Effector memory CD8-positive, alpha-beta T cell (primary cell): Measurements from ENCODE around the gene HEATR5A.
A peak's percentile ranks its signal among the peaks of the same experiment; 100 is the strongest.
"Not testable (repeated sequence)": the region's sequence is repeated elsewhere in the genome, so short reads cannot be mapped to it uniquely, and the experiment has no call there.

Experiments
- ATAC-seq: fragments of 150-1000 bp; cut with Tn5 transposase; replicated peaks from 2 replicates; pipeline ENCODE4 v1.10.0; 2021; ENCODE audit warnings: mild to moderate bottlenecking, moderate library complexity
- DNase-seq, 3 experiments: peaks; one replicate each; pipeline ENCODE4 v3.0.0; 2021
- H3K27ac Mint-ChIP-seq, 2 donors: one replicate each; pipeline ENCODE4 v1.8.0; 2022; ENCODE audit warnings: mild to moderate bottlenecking in 2 of 2, mixed read lengths in 2 of 2, moderate library complexity in 2 of 2
- H3K27me3 Mint-ChIP-seq, 2 donors: one replicate each; pipeline ENCODE4 v1.8.0; 2022; ENCODE audit warnings: mixed read lengths in 2 of 2
- H3K36me3 Mint-ChIP-seq: one replicate; pipeline ENCODE4 v1.8.0; 2022; ENCODE audit warnings: mild to moderate bottlenecking, moderate library complexity, mixed read lengths; ENCODE audit not compliant: insufficient read depth
- H3K4me1 Mint-ChIP-seq, 2 donors: one replicate each; pipeline ENCODE4 v1.8.0; 2022; ENCODE audit warnings: low read depth in 2 of 2, mixed read lengths in 2 of 2
- H3K4me3 Mint-ChIP-seq, 2 donors: one replicate each; pipeline ENCODE4 v1.8.0; 2022; ENCODE audit warnings: mild to moderate bottlenecking in 2 of 2, mixed read lengths in 2 of 2, moderate library complexity in 2 of 2
- H3K9me3 Mint-ChIP-seq, 2 donors: one replicate each; pipeline ENCODE4 v1.8.0; 2022; ENCODE audit warnings: mixed read lengths in 2 of 2
- total RNA-seq, 9 experiments: gene quantifications; one replicate each; lab custom pipeline; 2026; lab: John Stamatoyannopoulos, UW

HEATR5A gene
- total RNA-seq, result 6.7 to 18.8 (median 11.1) reads per million in 9 experiments

- peaks cover 17 to 21% of the 10 kb centered on the region in 2 donors for H3K4me1 Mint-ChIP-seq
Measured at GRCh38 chr14:31420319-31421111, at the start of gene HEATR5A. Gene HEATR5A, minus strand, starts transcription at chr14:31420550. Its CDS starts 17,575 bp downstream, at chr14:31402975.

GRCh38 chr14:31466554-31466953 lies 46.2 kb upstream of the HEATR5A start:
- Mint-ChIP-seq H3K9me3 (no peaks in the 10 kb centered on the region), H3K4me1 (no peaks in the 10 kb centered on the region), H3K27ac (no peak overlapping the region), H3K36me3 (no peaks in the 10 kb centered on the region), H3K27me3 (peaks cover 7 to 8% of the 10 kb centered on the region in 2 donors), H3K4me3 (no peak overlapping the region)
- no peak for DNase-seq
- ATAC-seq, result no peak

More at GRCh38 chr14:31420319-31421111, at the start of gene HEATR5A:
- no peaks in the 10 kb centered on the region for H3K27me3 Mint-ChIP-seq
- H3K27ac Mint-ChIP-seq, result peak within 1 kb of the TSS; percentile 97
- H3K36me3 Mint-ChIP-seq, result peaks cover 4% of the 10 kb centered on the region
- ATAC-seq (peak; percentile 97), DNase-seq (peak; percentile 93 to 95 (median 94))
- H3K4me3 Mint-ChIP-seq, result peak within 1 kb of the TSS; percentile 97
- no peaks in the 10 kb centered on the region for H3K9me3 Mint-ChIP-seq

- ATAC-seq, result no peak
- DNase-seq, result no peak
Measured at GRCh38 chr14:31465111-31465510, 44.8 kb upstream of the HEATR5A start.

GRCh38 chr14:31462450-31462849 lies 42.1 kb upstream of the HEATR5A start:
- not testable (repeated sequence) for DNase-seq, H3K9me3 Mint-ChIP-seq, H3K4me1 Mint-ChIP-seq, H3K4me3 Mint-ChIP-seq, H3K36me3 Mint-ChIP-seq, ATAC-seq, H3K27me3 Mint-ChIP-seq, H3K27ac Mint-ChIP-seq

More at GRCh38 chr14:31465111-31465510, 44.8 kb upstream of the HEATR5A start:
- Mint-ChIP-seq H3K9me3 (no peaks in the 10 kb centered on the region), H3K36me3 (no peaks in the 10 kb centered on the region), H3K4me1 (no peaks in the 10 kb centered on the region), H3K27me3 (peaks cover 6 to 7% of the 10 kb centered on the region in 2 donors), H3K27ac (no peak overlapping the region), H3K4me3 (no peak overlapping the region)

GRCh38 chr14:31461545-31461944 lies 41.2 kb upstream of the HEATR5A start:
- no peak overlapping the region for H3K27ac Mint-ChIP-seq
- H3K36me3 Mint-ChIP-seq, result peaks cover 12% of the 10 kb centered on the region
- no peaks in the 10 kb centered on the region for H3K9me3 Mint-ChIP-seq
- H3K4me1 Mint-ChIP-seq, result peaks cover 7 to 8% of the 10 kb centered on the region in 2 donors
- no peaks in the 10 kb centered on the region for H3K27me3 Mint-ChIP-seq
- no peak overlapping the region for H3K4me3 Mint-ChIP-seq
- ATAC-seq (no peak), DNase-seq (no peak)

- Mint-ChIP-seq H3K9me3 (no peaks in the 10 kb centered on the region), H3K36me3 (peaks cover 12% of the 10 kb centered on the region), H3K27me3 (no peaks in the 10 kb centered on the region), H3K4me1 (peaks cover 11 to 18% of the 10 kb centered on the region in 2 donors), H3K4me3 (peak overlapping the region; percentile 90 to 96), H3K27ac (peak overlapping the region; percentile 95)
- ATAC-seq (no peak), DNase-seq (no peak)
Measured at GRCh38 chr14:31457665-31458659, 37.6 kb upstream of the HEATR5A start.

GRCh38 chr14:31456841-31457664 lies 36.7 kb upstream of the HEATR5A start, which contains the start of gene DTD2:
Gene DTD2, minus strand, starts transcription at chr14:31457506. Its CDS starts 113 bp downstream, at chr14:31457393.
- peak; percentile 87 to 89 (median 88) for DNase-seq
- peak; percentile 98 for ATAC-seq
- H3K9me3 Mint-ChIP-seq, result no peaks in the 10 kb centered on the region
- H3K36me3 Mint-ChIP-seq, result peaks cover 12% of the 10 kb centered on the region
- peak within 1 kb of the TSS; percentile 95 for H3K27ac Mint-ChIP-seq
- peaks cover 11 to 18% of the 10 kb centered on the region in 2 donors for H3K4me1 Mint-ChIP-seq
- peak within 1 kb of the TSS; percentile 90 to 96 for H3K4me3 Mint-ChIP-seq
- H3K27me3 Mint-ChIP-seq, result no peaks in the 10 kb centered on the region

- H3K27ac Mint-ChIP-seq, result no peak overlapping the region
- H3K9me3 Mint-ChIP-seq, result no peaks in the 10 kb centered on the region
- H3K4me1 Mint-ChIP-seq, result peaks cover 0 to 3% of the 10 kb centered on the region in 2 donors
- no peak overlapping the region for H3K4me3 Mint-ChIP-seq
- peak; percentile 43 for ATAC-seq
- no peak for DNase-seq
- peaks cover 8% of the 10 kb centered on the region for H3K36me3 Mint-ChIP-seq
- H3K27me3 Mint-ChIP-seq, result no peaks in the 10 kb centered on the region
Measured at GRCh38 chr14:31449971-31450610, 29.7 kb upstream of the HEATR5A start.

- DNase-seq (no peak), ATAC-seq (no peak)
- no peaks in the 10 kb centered on the region for H3K9me3 Mint-ChIP-seq
- H3K4me3 Mint-ChIP-seq, result no peak overlapping the region
- H3K27ac Mint-ChIP-seq, result no peak overlapping the region
- no peaks in the 10 kb centered on the region for H3K27me3 Mint-ChIP-seq
- peaks cover 8% of the 10 kb centered on the region for H3K36me3 Mint-ChIP-seq
- H3K4me1 Mint-ChIP-seq, result no peaks in the 10 kb centered on the region
Measured at GRCh38 chr14:31449136-31449535, 28.8 kb upstream of the HEATR5A start.

GRCh38 chr14:31445703-31446102 lies 25.4 kb upstream of the HEATR5A start:
- Mint-ChIP-seq H3K4me1 (no peaks in the 10 kb centered on the region), H3K9me3 (no peaks in the 10 kb centered on the region), H3K4me3 (no peak overlapping the region), H3K27ac (no peak overlapping the region), H3K27me3 (no peaks in the 10 kb centered on the region), H3K36me3 (peaks cover under 1% of the 10 kb centered on the region)
- ATAC-seq (no peak), DNase-seq (no peak)

GRCh38 chr14:31442284-31442683 lies 21.9 kb upstream of the HEATR5A start:
- no peak for ATAC-seq
- H3K4me3 Mint-ChIP-seq, result no peak overlapping the region
- H3K27me3 Mint-ChIP-seq, result no peaks in the 10 kb centered on the region

More at GRCh38 chr14:31442284-31442683, 21.9 kb upstream of the HEATR5A start:
- Mint-ChIP-seq H3K27ac (no peak overlapping the region), H3K36me3 (peaks cover 2% of the 10 kb centered on the region), H3K9me3 (no peaks in the 10 kb centered on the region), H3K4me1 (no peaks in the 10 kb centered on the region)
- no peak for DNase-seq
